ENCODE results near the gene CAPN10.

The CAPN10 gene

DNA sequence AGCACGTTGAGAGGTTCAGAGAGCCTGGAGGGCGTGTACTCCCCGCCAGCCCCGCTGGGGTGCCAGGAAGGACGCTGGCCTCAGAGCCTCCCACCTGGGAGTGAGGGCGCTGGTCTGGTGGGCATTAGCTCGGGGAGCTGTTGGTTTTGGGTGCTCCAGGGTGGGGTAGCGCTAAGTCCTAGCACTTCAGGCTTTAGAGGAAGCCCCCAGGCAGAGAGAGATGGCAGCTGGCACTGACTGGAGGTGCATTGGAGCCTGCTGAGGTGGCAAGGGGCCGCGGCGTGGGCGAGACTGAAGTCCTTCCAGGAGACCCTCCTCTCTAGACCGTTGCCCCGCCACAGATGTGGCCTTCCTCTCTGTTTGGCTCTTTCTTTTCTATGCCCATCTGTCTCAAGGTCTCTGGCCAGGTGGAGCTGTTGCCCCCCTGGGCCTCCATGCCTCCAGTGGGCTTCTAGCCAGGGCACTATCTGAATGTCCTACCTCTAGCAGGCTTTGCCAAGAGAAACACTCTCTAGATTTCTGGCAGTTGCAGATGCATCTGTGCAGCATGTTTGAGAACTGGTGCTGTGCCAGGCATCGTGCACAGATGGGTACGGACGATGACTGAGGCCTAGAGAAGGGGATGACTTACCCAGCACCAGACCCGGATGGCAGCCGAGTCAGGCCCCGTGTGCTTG lies 6.6 kb downstream of the CAPN10 start:
- Histone ChIP-seq H3K9me3 (ENCODE audit: low read depth, low read length) (no peaks in the 10 kb centered on the region), H3K9ac (ENCODE audit: insufficient read length) (no peak overlapping the region), H3K4me3 (no peak overlapping the region), H3K36me3 (ENCODE audit: insufficient read depth, low read length) (peaks cover 5% of the 10 kb centered on the region; the same call in 1 of the 2 replicates), H3K27ac (no peak overlapping the region)
- TF ChIP-seq FOXP2 (optimal IDR thresholded peaks at IDR 0.05; ENCODE audit: control extremely low read depth, extremely low read length, insufficient read depth) (no peak), EZH2 (IDR thresholded peaks at IDR 0.05) (no peak), POLR2AphosphoS5 (IDR thresholded peaks at IDR 0.05; ENCODE audit: borderline replicate concordance, low read depth, low read length) (no peak)
- no peak for DNase-seq (ENCODE audit: low read depth, low spot score)

GRCh38 chr2:240593703-240594451 lies 7.3 kb downstream of the CAPN10 start:
- Histone ChIP-seq H3K36me3 (ENCODE audit: insufficient read depth, low read length) (peaks cover 5% of the 10 kb centered on the region; the same call in 1 of the 2 replicates), H3K9ac (ENCODE audit: insufficient read length) (no peak overlapping the region), H3K27ac (no peak overlapping the region), H3K4me3 (no peak overlapping the region), H3K9me3 (ENCODE audit: low read depth, low read length) (no peaks in the 10 kb centered on the region)
- DNase-seq (ENCODE audit: low read depth, low spot score), result no peak
- no peak for TF ChIP-seq EZH2 (IDR thresholded peaks at IDR 0.05)
- no peak for TF ChIP-seq FOXP2 (optimal IDR thresholded peaks at IDR 0.05; ENCODE audit: control extremely low read depth, extremely low read length, insufficient read depth)
- TF ChIP-seq POLR2AphosphoS5 (IDR thresholded peaks at IDR 0.05; ENCODE audit: borderline replicate concordance, low read depth, low read length), result no peak

DNA sequence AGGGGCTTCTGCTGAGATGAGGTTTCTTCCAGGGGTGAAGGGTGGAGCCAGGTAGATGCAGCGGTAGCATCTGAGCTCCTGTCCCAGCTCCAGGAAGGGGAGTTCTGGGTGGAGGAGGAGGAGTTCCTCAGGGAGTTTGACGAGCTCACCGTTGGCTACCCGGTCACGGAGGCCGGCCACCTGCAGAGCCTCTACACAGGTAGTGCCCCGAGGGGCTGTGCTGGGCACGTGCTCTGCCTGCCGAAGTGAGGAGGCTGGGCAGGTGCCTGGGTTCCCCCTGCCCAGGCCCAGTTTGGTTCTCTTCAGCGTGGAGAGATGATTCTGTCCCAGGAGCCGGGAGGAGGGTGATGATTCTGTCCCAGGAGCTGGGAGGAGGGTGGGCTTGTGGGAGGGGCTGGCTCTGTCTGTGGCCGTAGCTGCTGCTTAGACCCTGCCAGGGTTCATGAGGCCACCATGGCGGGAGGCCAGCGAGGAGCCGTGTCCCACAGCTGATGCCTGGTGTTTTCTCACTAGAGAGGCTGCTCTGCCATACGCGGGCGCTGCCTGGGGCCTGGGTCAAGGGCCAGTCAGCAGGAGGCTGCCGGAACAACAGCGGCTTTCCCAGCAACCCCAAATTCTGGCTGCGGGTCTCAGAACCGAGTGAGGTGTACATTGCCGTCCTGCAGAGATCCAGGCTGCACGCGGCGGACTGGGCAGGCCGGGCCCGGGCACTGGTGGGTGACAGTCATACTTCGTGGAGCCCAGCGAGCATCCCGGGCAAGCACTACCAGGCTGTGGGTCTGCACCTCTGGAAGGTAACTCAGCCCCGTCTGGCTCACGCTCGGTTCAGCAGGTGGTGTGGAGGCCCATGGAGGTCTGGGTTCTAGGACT lies 8.2 kb downstream of the CAPN10 start:
- TF ChIP-seq EZH2 (IDR thresholded peaks at IDR 0.05) (no peak), POLR2AphosphoS5 (IDR thresholded peaks at IDR 0.05; ENCODE audit: borderline replicate concordance, low read depth, low read length) (no peak)
- Histone ChIP-seq H3K36me3 (ENCODE audit: insufficient read depth, low read length) (peaks cover 4% of the 10 kb centered on the region; the same call in 1 of the 2 replicates), H3K4me3 (no peak overlapping the region), H3K9ac (ENCODE audit: insufficient read length) (no peak overlapping the region), H3K27ac (no peak overlapping the region), H3K9me3 (ENCODE audit: low read depth, low read length) (no peaks in the 10 kb centered on the region)
- DNase-seq (ENCODE audit: low read depth, low spot score), result no peak

DNA sequence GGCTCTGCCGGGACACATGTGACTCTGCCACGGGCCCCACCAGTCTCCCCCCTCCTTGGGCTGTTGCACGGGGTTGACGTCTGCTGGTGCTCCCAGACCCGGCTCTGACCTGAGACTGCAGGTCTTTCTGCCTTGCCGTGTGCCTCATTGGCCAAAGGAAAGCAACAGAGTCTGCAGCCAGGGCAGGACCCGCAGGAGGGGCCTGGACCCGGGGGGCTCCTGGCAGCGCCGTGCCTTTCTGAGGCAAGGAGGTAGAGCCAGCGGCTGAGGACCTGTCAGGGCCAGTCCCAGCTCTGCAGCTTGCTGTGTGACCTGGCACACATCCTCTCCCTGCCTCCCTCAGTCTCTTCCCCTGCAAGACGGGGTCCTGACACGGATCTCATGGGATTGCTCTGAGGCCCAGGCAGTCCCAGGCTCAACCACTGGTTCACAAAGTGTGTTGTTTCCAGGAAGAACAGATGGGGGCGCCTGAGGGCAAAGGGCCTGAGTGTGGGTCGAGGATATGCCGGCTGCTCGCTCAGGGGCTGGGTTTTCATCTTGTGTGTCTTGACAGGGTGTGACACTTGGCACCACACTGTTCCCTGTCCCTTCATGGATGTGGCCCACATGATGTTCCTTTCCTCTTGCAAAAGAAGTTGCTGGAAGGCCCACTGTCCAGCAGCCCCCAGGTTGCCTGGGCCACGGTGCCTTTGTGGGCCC lies 9.0 kb downstream of the CAPN10 start:
- Histone ChIP-seq H3K36me3 (ENCODE audit: insufficient read depth, low read length) (no peaks in the 10 kb centered on the region; the same call in 1 of the 2 replicates), H3K27ac (no peak overlapping the region), H3K4me3 (no peak overlapping the region), H3K9ac (ENCODE audit: insufficient read length) (no peak overlapping the region), H3K9me3 (ENCODE audit: low read depth, low read length) (no peaks in the 10 kb centered on the region)
- no peak for DNase-seq (ENCODE audit: low read depth, low spot score)
- TF ChIP-seq FOXP2 (optimal IDR thresholded peaks at IDR 0.05; ENCODE audit: control extremely low read depth, extremely low read length, insufficient read depth), result no peak
- TF ChIP-seq EZH2 (IDR thresholded peaks at IDR 0.05), result no peak
- no peak for TF ChIP-seq POLR2AphosphoS5 (IDR thresholded peaks at IDR 0.05; ENCODE audit: borderline replicate concordance, low read depth, low read length)

GRCh38 chr2:240596080-240596460 lies 9.5 kb downstream of the CAPN10 start:
- TF ChIP-seq EZH2 (IDR thresholded peaks at IDR 0.05) (no peak), POLR2AphosphoS5 (IDR thresholded peaks at IDR 0.05; ENCODE audit: borderline replicate concordance, low read depth, low read length) (no peak), FOXP2 (optimal IDR thresholded peaks at IDR 0.05; ENCODE audit: control extremely low read depth, extremely low read length, insufficient read depth) (no peak)
- Histone ChIP-seq H3K27ac (no peak overlapping the region), H3K36me3 (ENCODE audit: insufficient read depth, low read length) (no peaks in the 10 kb centered on the region; the same call in 1 of the 2 replicates), H3K9ac (ENCODE audit: insufficient read length) (no peak overlapping the region), H3K4me3 (no peak overlapping the region), H3K9me3 (ENCODE audit: low read depth, low read length) (no peaks in the 10 kb centered on the region)
- no peak for DNase-seq (ENCODE audit: low read depth, low spot score)

DNA sequence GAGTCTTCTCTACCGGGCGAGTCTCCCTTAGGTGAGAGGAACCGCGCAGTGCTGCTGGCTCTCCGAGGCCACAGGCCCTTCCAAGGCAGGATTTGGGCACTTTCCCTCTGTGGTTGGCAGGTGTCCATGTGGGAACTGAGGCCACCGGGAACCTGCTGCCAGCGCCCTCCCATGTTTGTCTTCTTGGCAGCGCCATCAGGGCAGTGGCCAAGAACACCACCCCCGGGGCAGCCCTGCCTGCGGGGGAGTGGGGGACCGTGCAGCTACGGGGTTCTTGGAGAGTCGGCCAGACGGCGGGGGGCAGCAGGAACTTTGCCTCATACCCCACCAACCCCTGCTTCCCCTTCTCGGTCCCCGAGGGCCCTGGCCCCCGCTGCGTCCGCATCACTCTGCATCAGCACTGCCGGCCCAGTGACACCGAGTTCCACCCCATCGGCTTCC lies 10.0 kb downstream of the CAPN10 start:
- TF ChIP-seq POLR2AphosphoS5 (IDR thresholded peaks at IDR 0.05; ENCODE audit: borderline replicate concordance, low read depth, low read length) (no peak), FOXP2 (optimal IDR thresholded peaks at IDR 0.05; ENCODE audit: control extremely low read depth, extremely low read length, insufficient read depth) (no peak), EZH2 (IDR thresholded peaks at IDR 0.05) (no peak)
- no peak overlapping the region for H3K9ac ChIP-seq (ENCODE audit: insufficient read length)
- H3K4me3 ChIP-seq, result no peak overlapping the region
- H3K9me3 ChIP-seq (ENCODE audit: low read depth, low read length), result no peaks in the 10 kb centered on the region
- DNase-seq (ENCODE audit: low read depth, low spot score), result no peak
- no peak overlapping the region for H3K27ac ChIP-seq
- H3K36me3 ChIP-seq (ENCODE audit: insufficient read depth, low read length), result no peaks in the 10 kb centered on the region; the same call in 1 of the 2 replicates

GRCh38 chr2:240597054-240597418 lies 10.5 kb downstream of the CAPN10 start:
- TF ChIP-seq FOXP2 (optimal IDR thresholded peaks at IDR 0.05; ENCODE audit: control extremely low read depth, extremely low read length, insufficient read depth) (no peak), EZH2 (IDR thresholded peaks at IDR 0.05) (no peak), POLR2AphosphoS5 (IDR thresholded peaks at IDR 0.05; ENCODE audit: borderline replicate concordance, low read depth, low read length) (no peak)
- H3K9me3 ChIP-seq (ENCODE audit: low read depth, low read length), result no peaks in the 10 kb centered on the region
- no peak overlapping the region for H3K27ac ChIP-seq
- H3K36me3 ChIP-seq (ENCODE audit: insufficient read depth, low read length), result no peaks in the 10 kb centered on the region; the same call in 1 of the 2 replicates
- no peak overlapping the region for H3K9ac ChIP-seq (ENCODE audit: insufficient read length)
- no peak overlapping the region for H3K4me3 ChIP-seq
- no peak for DNase-seq (ENCODE audit: low read depth, low spot score)
